RPMI7951 (cell line): ENCODE measurements around the gene SUPV3L1. TPM values are rescaled to one million over a fixed set of nuclear protein-coding genes. Genes with fewer than 3 reads are reported as not detected.
"Not testable (repeated sequence)": the region's sequence is repeated elsewhere in the genome, so short reads cannot be mapped to it uniquely, and the experiment has no call there.

Experiments
- DNase-seq: peaks from one replicate; pipeline ENCODE4 v3.0.0-alpha.2; 2012; ENCODE audit warnings: low read depth
- total RNA-seq: library from RNA; depleted of rRNA; stranded (reverse); fragments of >200 nt; shearing (Covaris generic); gene quantifications from 2 replicates; pipeline ENCODE4 v1.2.3, GENCODE V29; 2014; rRNA removed

The SUPV3L1 gene
- total RNA-seq, result 15.3 and 17.5 TPM in 2 replicates

DNA sequence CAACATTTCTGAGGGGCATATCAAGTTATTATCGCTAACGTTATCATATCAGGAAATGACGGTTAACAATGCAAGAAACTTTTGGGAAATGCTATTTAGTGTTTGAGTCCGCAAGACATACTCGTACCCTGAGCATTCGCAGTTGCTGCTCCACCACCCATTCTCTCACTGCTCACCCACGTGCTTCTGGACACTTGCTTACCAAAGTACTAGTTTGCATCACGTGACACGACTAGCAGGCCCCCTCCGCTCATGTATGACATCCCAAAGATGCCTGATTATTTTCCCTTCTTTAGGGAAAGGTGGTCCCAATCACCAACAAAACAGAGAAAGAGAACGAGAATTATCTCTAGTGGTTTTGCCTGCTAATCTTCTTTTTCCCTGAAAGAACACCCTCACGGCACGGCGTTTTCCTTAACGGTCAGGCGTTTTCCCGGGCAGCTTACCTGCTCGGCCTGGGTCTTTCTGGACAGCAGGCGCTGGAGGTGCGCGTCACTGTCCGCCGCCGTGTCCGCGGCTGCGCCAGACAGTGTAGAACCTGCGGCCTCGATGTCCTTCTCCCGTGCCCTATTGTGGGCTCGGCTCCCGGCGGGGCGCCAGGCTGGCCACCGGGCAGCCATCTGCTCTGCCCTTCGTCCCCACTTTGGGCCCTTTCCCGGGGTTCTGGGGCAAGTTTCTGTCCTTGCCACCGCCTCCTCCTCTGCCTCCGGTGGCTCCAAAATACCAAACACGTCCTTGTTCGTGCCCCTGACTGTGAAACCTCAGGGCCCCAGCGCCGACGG, at the start of gene SUPV3L1:
Gene SUPV3L1, plus strand, starts transcription at position 492 of the 782 bp plus-strand sequence. Its CDS starts 58 bp downstream, at position 550.
- peak; percentile 96 for DNase-seq

DNA sequence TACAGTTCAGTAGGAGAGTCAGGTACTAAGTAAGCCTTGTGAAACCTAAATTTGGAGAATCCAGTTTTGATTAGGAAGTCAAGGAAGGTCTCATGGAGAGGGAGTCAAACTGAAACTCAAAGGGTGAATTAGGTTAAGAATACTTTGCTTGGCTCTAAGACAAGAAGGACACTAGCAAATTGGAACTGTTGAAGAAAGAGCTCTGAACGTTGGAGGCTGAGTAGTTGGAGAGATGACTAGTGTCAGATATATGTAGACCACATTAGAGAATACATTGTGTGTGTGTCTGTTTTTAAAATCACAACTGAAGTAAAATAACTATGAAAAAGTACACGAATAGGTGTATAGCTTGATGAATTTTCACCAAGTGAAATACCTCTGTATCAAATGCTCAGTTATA, 49.8 kb upstream of the SUPV3L1 start:
- DNase-seq, result no peak

DNA sequence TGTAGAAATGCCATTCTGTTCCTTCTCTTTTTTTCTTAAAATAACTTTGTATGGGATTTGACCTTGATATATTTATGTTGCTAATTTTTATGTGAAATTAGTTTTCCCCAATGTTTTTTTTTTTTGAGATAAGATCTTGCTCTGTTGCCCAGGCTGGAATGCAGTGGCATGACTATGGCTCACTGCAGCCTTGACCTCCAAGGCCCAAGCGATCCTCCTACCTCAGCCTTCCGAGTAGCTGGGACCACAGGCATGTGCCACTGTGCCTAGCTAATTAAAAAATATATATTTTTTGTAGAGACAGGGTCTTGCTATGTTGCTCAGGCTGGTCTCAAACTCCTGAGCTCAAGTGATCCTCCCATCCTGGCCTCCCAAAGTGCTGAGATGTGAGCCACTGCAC, 40.1 kb upstream of the SUPV3L1 start:
- DNase-seq, result no peak

DNA sequence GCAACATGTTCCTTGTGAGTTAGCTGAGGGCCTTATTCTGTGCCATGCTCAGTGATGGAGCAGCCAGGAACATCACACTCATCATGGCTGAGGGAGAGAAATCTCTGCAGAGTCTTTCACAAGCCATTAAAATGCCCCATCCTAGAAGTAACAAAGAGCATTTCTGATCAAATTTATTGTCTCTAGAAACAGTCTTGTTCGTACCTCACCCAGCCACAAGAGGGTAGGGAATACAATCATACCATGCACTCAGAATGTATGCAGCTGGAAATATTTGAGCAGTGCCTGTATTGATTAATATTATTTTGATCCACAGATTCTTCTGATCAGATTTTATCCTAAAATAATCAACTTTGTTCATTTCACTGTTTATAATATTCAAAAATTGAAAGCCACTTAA, 38.7 kb upstream of the SUPV3L1 start:
- no peak for DNase-seq

DNA sequence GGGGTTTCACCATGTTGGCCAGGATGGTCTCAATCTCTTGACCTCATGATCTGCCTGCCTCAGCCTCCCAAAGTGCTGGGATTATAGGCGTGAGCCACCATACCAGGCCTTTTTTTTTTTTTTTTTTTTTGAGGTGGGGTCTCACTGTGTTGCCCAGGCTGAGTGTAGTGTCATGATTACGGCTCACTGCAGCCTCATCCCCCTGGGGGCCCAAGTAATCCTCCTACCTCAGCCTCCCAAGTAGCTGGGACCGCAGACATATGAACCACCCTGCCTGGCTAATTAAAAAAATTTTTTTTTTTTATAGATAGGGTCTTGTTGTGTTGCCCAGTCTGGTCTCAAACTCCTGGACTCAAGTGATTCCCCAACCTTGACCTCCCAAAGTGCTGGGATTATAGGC, 38.0 kb upstream of the SUPV3L1 start:
- DNase-seq, result not testable (repeated sequence)

DNA sequence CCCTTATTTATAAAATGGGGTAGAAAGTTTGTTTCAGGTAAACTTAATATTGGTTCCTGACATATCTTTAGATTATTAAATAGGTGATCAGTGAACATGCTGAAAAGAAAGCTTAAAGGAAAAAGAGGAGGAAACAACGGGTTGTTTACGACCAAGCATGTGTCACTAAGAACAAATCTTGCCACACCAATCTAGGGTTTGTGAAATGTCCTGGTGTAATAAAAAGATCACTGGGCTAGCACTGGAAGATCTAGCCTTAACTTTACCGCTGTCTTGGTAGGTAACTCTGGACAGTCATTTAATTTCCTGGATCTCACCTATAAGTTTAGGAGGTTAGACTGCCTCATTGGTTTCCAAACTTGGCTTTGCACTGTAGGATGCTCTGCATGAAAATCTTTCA, 37.1 kb upstream of the SUPV3L1 start:
- DNase-seq, result no peak

DNA sequence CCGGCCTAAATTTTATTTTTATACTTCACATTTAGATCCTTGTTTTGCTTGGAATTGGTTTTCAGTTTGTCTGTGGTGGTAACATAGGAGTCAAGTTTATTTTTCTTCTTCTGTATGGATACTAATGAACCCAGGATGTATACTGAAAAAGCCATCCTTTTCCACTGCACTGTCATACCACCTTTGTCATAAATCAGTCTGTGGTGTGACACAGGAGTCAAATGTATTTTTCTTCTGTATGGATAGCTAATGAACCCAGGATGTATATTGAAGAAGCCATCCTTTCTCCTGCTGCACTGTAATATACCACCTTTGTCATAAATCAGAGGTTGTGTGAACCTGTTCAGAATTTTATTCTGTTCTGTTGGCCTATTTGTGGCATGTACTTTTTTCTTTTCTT, 34.7 kb upstream of the SUPV3L1 start:
- DNase-seq, result no peak

DNA sequence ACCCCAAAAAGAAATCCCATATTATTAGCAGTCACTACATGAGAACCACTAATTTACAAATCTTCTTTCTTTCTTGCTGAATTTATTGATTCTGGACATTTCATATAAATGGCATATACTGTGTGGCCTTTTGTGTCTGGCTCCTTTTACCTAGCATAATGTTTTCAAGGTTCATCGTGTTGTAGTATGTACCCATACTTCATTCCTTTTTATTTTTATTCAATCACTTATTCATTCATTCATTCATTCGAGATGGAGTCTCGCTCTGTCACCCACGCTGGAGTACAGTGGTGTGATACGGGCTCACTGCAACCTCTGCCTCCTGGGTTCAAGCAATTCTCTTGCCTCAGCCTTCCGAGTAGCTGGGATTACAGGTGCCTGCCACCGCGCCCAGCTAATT, 34.2 kb upstream of the SUPV3L1 start:
- no peak for DNase-seq

DNA sequence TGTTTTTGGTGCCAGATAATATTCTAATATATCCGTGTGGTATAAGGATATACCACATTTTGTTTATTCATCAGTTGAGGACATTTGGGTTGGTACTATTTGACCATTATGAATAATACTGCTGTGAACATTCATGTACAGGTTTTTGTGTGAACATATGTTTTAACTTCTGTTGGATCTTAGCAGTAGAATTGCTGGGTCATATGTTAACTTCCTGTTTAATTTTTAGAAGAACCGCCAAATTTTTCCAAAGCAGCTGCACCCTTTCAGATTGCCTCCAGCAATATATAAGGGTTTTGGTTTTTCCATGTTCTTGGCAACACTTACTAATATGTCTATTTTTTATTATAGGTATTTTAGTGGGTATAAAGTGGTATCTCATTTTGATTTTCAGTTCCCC, 33.3 kb upstream of the SUPV3L1 start:
- DNase-seq, result peak; percentile 9

DNA sequence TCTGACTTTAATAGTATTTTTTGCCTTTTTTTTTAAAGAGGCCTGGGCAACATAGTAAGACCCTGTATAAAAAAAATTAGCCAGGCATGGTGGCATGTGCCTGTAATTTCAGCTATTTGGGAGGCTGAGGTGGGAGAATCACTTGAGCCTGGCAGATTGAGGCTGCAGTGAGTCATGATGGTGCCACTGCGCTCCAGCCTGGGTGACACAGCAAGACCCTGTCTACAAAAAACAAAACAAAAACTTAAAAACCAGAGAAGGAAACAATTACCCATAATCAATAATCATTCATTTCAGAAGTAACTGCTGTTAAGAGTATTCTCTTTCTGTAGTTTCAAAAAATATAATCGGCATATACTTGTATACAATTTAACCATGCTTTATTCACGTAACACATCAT, 28.1 kb upstream of the SUPV3L1 start:
- no peak for DNase-seq

DNA sequence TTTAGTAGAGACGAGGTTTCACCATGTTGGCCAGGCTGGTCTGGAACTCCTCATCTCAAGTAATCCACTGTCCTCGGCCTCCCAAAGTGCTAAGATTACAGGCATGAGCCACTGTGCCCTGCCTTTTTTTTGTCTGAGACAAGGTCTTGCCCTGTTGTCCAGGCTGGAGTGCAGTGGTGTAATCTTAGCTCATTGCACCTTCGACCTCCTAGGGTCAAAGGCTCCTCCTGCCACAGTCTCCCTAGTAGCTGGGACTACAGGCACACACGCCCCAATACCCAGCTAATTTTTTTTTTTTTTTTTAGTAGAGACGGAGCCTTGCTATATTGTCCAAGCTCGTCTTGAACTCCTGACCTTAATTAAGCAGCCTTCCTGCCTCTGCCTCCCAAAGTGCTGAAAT, 26.8 kb upstream of the SUPV3L1 start:
- DNase-seq, result no peak

DNA sequence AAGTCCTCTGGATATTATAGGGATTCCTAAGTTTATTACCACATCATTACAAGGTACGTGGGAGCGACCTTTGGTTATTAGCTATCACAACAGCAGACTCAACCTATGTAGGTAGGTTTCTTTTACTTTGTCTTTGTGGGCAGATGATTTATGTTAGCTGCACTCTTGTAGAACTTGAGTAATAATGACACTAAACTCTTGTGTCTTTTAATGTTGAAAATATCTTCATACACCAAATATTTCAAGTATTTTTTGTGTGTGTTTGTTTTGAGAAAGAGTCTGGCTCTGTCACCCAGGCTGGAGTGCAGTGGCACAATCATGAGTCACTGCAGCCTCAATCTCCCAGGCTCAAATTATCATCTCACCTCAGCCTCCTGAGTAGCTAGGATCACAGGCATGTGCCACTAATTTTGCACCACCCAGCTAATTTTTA, 19.2 kb upstream of the SUPV3L1 start:
- DNase-seq, result no peak

DNA sequence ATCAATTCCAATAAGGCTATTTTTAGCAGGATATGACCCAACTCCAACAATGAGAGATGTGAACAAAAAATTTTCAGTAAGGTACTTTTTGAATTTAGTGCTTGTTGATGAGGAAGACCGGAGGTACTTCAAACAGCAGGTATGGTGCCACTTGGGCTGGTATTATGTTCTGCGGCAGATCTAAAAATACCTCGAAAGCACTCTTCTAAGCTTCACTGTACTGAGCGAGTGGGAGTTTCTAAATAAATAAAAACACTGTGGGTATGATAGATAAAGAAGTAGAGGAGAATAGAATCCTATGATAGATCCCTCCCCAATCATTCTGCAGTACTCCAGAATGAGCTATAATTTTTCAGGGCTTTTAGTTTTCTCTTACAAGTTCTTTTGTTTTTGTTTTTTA, 11.5 kb upstream of the SUPV3L1 start:
- no peak for DNase-seq

DNA sequence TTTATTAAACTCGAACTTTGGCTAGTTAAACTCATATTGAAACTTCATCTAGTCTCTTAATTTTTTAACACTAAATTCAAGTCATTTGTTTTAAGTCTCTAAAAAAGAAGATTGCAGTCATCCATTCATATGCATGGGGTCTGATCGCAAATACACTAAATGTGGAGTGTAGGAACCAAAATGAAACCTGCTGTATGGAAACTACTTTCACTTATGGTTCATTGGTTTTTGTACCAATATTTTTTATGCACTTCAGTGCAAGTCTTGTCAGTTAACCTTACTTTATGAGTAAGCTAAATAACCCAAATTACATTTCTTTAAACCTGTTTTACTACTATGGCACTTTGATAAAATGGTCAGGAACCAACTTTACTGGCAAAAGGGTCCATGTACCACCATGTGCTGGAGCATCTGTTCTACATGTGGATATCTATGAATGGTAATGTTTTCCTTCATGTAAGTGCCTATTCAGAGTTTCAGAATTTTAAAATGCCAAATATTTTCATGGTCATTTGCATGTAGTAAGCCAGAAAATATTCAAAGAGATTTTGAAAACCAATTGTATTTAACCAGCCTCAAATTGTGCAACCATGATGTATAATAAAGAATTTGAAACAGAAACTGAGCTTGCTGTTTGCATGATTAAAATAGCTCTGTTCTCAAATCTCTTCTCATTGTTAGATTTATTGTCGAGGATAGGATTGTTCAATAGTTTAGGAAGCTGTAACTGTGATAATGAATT, 7.6 kb upstream of the SUPV3L1 start:
- no peak for DNase-seq

DNA sequence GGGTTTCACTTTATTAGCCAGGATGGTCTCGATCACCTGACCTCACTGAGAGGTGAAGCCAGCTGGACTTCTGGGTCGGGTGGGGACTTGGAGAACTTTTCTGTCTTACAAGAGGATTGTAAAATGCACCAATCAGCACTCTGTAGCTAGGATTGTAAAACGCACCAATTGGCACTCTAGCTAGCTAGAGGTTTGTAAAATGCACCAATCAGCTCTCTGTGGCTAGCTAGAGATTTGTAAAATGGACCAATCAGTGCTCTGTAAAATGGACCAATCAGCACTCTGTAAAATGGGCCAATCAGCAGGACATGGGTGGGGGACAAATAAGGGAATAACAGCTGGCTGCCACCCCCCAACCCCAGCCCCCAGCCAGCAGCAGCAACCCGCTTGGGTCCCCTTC, 4.7 kb upstream of the SUPV3L1 start:
- DNase-seq, result not testable (repeated sequence)

DNA sequence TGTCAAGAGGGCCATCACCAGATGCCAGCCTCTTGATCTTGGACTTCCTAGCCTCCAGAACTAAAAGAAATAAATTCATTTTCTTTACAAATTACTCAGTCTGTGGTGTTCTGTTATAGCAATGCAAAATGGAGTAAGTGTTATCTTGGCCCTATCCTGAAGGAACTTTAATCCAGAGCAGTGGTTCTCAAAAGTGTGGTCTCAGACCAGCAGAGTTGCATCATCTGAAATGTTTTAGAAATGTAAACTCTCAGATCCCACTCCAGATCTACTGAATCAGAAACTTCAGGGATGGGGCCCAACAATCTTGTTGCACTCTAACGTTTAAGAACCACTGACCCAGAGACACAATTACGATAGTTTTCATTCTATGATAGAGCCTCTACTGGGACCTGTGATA, 3.2 kb upstream of the SUPV3L1 start:
- DNase-seq, result no peak

DNA sequence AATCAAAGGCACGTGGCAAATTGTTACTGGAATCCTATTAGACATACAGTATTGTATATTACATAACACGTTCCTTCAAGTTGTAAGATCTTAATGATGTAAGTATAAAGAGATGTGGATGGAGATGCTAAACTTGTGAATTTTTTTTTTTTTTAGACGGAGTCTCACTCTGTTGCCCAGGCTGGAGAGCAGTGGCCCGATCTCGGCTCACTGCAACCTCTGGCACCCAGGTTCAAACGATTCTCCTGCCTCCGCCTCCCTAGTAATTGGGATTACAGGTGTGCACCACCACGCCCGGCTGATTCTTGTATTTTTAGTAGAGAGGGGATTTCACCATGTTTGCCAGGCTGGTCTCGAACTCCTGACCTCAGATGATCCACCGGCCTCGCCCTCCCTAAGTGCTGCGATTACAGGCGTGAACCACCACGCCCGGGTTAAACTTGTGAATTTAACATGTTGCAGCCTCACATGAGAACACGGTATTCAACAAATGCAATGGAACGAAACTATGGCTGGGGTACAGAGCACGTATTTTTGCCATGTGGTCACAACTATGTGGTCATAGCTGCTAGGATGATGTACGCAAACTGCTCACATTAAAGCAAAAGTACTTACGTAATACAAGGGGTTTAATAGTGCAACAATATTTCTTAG, 818 bp upstream of the SUPV3L1 start:
- DNase-seq, result no peak

DNA sequence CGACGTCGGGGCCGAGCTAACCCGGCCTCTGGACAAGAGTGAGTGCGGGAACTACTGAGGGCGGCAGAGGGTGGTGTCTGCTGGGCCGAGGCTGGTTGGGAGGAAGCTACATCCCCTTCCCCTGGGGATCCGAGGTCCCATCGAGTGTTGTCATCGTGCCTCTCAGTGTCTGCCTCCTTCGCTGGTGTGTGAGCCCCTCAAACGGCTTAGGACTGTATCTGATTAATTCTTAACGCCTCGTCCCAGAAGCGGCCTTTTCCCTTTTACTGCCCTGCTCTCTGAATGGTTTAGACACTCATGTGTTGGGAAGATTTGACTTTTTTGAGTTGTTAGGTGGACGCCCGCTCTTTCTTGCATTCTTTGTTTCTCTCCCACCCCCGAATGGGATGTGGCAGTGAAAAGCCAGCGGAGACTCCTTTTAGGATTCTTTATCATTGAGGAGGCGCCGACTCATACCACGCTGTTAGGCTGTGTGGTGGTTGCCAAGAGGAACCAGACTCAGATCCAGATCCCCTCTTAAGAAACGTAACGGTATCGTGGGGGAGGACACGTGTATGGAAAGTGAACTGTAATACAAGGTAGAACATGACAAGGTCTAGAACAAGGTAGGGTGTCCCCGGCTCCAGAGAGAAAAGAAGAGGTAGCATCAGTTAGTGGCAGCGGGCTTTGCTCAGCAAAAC, 631 bp downstream of the SUPV3L1 start:
- DNase-seq, result peak; percentile 4

DNA sequence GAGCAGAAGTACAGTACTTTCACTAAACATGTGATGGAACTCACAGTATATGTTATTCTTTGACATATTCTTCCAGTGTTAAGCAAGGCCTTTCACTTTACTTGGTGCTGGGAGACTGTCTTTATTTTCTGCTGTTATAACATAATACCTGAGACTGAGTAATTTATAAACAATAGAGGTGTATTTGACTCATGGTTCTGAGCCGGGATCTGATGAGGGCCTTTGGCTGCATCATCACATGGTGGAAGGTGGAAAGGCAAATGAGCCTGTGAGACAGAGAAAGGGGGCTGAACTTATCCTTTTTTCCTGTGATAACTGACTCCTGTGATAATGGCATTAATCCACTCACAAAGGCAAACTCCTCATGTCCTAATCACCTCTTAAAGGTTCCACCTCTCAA, 1.4 kb downstream of the SUPV3L1 start:
- no peak for DNase-seq

DNA sequence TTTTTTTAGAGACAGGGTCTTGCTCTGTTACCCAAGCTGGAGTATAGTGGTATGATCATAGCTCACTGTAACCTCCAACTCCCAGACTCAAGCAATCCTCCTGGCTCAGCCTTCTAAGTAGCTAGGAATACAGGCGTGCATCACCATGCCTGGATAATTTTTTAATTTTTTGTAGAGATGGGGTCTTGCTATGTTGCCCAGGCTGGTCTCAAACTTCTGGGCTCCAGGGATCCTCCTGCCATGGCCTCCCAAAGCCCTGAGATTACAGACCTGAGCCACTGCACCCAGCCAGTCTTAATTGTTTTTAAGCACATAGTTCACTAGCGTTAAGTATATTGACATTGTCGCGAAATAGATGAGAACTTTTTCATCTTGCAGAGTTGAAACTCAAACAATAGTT, 2.0 kb downstream of the SUPV3L1 start:
- DNase-seq, result no peak

DNA sequence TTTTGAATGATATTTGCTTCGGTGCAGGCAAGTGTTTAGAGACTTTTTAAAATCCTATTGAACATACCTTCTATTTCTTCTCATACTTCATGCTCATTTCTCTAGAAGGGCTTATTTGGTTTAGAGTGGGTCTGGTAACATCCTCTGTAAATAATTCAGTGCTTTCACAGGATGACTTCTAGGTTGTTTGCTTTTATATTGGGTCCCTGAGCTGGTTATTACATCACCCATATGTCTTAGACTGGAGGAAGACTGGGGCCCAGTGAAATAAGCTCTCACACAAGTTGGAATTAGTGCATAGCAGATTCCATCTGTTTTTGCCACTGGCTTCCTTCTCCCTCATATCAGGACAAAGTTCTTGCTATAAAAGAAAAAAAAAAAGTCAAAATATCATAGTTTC, 6.5 kb downstream of the SUPV3L1 start:
- DNase-seq, result no peak

DNA sequence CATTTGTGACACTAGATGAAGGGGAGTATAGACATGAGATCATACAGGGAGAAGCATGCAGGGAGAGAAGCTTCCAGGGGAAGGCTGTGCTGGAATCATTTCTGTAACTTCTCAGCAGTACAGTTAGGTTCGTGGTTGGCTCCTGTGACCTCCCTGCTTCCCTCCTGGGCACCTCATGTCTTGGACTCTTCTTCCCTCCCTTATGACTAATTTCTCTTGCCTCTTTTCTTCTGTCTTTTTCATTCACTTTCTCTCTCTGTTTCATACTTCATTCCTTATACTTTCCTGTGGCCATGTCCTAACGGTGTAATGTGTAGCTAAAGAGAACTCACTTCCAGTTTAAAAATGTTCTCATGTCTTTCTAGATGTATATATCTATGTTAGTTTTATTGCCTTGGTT, 21.0 kb downstream of the SUPV3L1 start:
- no peak for DNase-seq
